ENCODE measurements around the gene POLRMT.
"Not testable (repeated sequence)": the region's sequence is repeated elsewhere in the genome, so short reads cannot be mapped to it uniquely, and the experiment has no call there.

POLRMT gene

GRCh38 chr19:610071-610800 lies 23.1 kb downstream of the POLRMT start:
- no peak for DNase-seq (ENCODE audit: low spot score in 2 of 2)
- Mint-ChIP-seq H3K4me1 (peaks cover 10% of the 10 kb centered on the region), H3K36me3 (peaks cover 7% of the 10 kb centered on the region), H3K9me3 (no peaks in the 10 kb centered on the region), H3K27me3 (peaks cover 2% of the 10 kb centered on the region), H3K4me3 (peak overlapping the region; percentile 93), H3K27ac (peak overlapping the region; percentile 58)
- ATAC-seq (ENCODE audit: low read depth): peak; percentile 65

DNA sequence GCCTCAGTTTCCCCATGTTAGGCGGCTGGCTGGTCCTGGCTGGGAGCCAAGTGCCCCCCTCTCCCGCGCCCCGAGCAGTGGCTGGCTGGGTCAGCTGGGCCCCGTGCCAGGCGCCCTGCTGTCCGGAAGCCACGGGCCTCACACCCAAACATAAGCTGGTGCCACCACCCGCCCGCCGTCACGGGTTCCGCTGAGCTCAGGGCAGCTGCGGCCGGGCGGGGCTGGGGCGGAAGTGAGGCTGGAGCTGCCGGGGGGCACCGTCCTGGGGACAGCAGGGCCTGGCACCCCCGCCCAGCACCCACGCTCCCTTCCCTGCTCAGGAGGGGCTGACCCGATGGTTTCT lies 24.4 kb downstream of the POLRMT start:
- H3K27me3 Mint-ChIP-seq: peaks cover 2% of the 10 kb centered on the region
- H3K4me1 Mint-ChIP-seq: peaks cover 10% of the 10 kb centered on the region
- H3K27ac Mint-ChIP-seq: no peak overlapping the region
- H3K4me3 Mint-ChIP-seq: no peak overlapping the region
- ATAC-seq (ENCODE audit: low read depth) (no peak), DNase-seq (ENCODE audit: low spot score in 2 of 2) (no peak)
- H3K36me3 Mint-ChIP-seq: peaks cover 2% of the 10 kb centered on the region
- H3K9me3 Mint-ChIP-seq: no peaks in the 10 kb centered on the region

DNA sequence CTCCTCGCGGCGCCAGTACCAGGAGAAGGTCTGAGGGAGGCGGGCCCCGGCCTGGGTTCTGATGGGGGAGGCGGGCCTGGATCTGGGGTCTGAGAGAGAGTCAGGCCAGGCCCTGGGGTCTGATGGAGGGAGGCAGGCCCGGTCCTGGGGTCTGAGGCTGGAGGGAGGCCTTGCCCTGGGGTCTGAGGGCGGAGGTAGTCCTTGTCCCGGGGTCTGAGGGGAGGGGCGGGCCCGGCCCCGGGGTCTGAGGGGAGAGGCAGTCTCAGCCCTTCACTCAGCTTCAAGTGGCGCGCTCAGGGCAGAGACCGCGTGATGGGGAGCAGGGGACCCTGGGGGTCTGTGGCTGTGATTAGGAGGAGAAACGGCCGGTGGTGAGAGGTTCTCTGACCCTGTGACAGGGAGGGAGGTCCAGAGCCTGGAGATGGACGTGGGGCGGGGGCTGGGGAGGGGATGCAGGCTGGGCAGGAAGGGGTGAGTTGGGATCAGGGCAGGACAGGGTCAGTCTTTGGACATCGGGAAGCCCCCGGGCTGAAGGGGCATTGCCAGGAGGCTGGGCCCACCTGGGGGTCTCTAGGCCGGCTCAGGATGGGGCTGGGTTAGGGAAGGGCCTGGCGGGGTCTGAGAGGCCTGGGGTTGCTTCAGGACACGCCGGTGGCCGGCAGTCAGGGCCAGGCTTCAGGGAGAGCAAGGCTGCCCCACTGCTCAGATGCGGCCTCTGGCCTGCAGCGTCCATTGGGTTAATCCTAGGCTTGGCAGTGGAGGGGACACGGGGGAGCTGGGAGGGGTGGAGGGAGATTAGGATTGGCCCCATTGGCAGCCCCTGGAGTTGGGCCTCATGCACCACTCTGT lies 25.0 kb downstream of the POLRMT start:
- Mint-ChIP-seq H3K9me3 (no peaks in the 10 kb centered on the region), H3K36me3 (peaks cover 2% of the 10 kb centered on the region), H3K27me3 (peaks cover 2% of the 10 kb centered on the region), H3K4me3 (no peak overlapping the region), H3K27ac (no peak overlapping the region), H3K4me1 (peaks cover 10% of the 10 kb centered on the region)
- no peak for ATAC-seq (ENCODE audit: low read depth)
- no peak for DNase-seq (ENCODE audit: low spot score in 2 of 2)

DNA sequence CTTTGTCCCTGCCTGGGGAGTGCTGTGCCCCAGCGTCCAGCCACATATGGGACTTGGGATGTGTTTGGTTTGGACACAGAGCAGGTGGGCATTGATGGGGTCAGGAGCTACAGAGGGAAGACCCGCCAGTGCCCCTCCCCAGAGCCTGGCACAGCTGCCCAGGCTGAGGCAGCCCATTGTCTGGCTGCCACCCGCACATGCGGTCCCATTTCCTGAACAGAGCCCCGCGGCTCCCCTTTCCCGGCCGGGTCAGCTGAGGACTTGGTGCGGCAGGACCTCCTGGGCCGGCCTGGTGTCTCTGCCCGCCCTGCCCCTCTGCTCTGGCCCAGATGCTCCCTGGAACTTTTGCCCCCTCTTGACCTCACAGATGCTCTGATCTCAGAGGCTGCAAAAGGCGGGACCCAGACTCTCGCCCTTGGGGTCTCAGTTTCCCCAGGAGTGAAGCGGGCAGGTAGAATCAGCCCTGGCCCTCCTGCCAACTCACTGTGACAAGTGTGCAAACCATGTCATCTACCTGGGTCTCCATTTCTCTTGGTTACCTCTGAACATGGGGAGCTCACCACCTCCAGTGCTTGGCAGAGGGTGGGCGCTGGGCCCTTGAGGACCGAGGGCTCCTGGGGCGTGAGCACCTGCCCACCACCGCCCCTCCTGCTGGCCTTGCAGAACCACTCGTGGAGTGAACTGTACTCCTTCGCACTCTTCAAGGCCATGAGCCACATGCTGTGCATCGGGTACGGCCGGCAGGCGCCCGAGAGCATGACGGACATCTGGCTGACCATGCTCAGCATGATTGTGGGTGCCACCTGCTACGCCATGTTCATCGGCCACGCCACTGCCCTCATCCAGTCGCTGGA lies 25.8 kb downstream of the POLRMT start:
- H3K9me3 Mint-ChIP-seq: peaks cover under 1% of the 10 kb centered on the region
- H3K27ac Mint-ChIP-seq: no peak overlapping the region
- DNase-seq (ENCODE audit: low spot score in 2 of 2): no peak
- H3K36me3 Mint-ChIP-seq: peaks cover under 1% of the 10 kb centered on the region
- ATAC-seq (ENCODE audit: low read depth): no peak
- H3K27me3 Mint-ChIP-seq: peaks cover under 1% of the 10 kb centered on the region
- no peak overlapping the region for H3K4me3 Mint-ChIP-seq
- H3K4me1 Mint-ChIP-seq: peaks cover 11% of the 10 kb centered on the region

DNA sequence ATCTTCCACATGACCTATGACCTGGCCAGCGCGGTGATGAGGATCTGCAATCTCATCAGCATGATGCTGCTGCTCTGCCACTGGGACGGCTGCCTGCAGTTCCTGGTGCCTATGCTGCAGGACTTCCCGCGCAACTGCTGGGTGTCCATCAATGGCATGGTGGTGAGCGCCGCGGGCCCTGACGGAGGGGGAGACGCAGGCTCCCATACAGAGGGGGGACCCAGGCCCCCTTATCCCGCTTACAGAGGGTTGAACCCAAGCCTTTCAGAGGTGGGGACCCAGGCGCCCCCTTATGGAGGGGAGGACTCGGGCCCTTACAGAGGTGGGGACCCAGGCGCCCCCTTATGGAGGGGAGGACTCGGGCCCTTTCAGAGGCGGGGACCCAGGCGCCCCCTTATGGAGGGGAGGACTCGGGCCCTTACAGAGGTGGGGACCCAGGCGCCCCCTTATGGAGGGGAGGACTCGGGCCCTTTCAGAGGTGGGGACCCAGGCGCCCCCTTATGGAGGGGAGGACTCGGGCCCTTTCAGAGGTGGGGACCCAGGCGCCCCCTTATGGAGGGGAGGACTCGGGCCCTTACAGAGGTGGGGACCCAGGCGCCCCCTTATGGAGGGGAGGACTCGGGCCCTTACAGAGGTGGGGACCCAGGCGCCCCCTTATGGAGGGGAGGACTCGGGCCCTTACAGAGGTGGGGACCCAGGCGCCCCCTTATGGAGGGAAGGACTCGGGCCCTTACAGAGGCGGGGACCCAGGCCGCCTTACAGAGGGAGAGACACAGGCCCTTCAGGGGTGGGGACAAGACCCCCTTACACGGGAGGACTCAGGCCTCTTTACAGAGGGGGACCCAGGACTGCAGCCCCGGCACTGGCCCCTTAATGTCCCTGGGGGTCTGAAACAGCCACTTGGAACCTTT lies 28.0 kb downstream of the POLRMT start:
- not testable (repeated sequence) for ATAC-seq (ENCODE audit: low read depth); H3K27ac Mint-ChIP-seq; H3K4me3 Mint-ChIP-seq

GRCh38 chr19:604355-604754 lies 29.0 kb downstream of the POLRMT start:
- Mint-ChIP-seq H3K4me3 (no peak overlapping the region), H3K9me3 (peaks cover 4% of the 10 kb centered on the region), H3K27ac (no peak overlapping the region), H3K36me3 (peaks cover 4% of the 10 kb centered on the region), H3K27me3 (peaks cover 4% of the 10 kb centered on the region), H3K4me1 (peaks cover 2% of the 10 kb centered on the region)
- ATAC-seq (ENCODE audit: low read depth) (peak; percentile 79), DNase-seq (ENCODE audit: low spot score in 2 of 2) (no peak)

More for the DNA sequence above, 28.0 kb downstream of the POLRMT start:
- H3K9me3 Mint-ChIP-seq; DNase-seq (ENCODE audit: low spot score in 2 of 2); H3K4me1 Mint-ChIP-seq; H3K36me3 Mint-ChIP-seq; H3K27me3 Mint-ChIP-seq: not testable (repeated sequence)

- H3K4me1 Mint-ChIP-seq; H3K36me3 Mint-ChIP-seq; H3K27ac Mint-ChIP-seq; H3K9me3 Mint-ChIP-seq; H3K4me3 Mint-ChIP-seq; H3K27me3 Mint-ChIP-seq; DNase-seq (ENCODE audit: low spot score in 2 of 2): not testable (repeated sequence)
- peak; percentile 55 for ATAC-seq (ENCODE audit: low read depth)
Measured at GRCh38 chr19:603779-604178, 29.6 kb downstream of the POLRMT start.

DNA sequence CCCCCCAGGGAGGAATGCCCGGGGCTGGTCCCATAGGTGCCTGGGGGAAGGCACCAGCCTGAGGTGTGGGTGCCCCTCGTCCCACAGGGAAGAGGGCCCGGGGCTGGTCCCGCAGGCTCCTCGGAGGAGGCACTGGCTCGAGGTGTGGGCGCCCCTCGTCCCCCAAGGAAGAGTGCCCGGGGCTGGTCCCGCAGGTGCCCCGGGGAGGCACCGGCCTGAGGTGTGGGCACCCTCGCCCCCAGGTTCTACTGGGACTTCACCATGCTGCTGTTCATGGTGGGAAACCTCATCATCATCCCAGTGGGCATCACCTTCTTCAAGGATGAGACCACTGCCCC lies 30.1 kb downstream of the POLRMT start:
- not testable (repeated sequence) for H3K4me1 Mint-ChIP-seq; H3K4me3 Mint-ChIP-seq; H3K27me3 Mint-ChIP-seq; DNase-seq (ENCODE audit: low spot score in 2 of 2); ATAC-seq (ENCODE audit: low read depth); H3K27ac Mint-ChIP-seq; H3K9me3 Mint-ChIP-seq; H3K36me3 Mint-ChIP-seq

DNA sequence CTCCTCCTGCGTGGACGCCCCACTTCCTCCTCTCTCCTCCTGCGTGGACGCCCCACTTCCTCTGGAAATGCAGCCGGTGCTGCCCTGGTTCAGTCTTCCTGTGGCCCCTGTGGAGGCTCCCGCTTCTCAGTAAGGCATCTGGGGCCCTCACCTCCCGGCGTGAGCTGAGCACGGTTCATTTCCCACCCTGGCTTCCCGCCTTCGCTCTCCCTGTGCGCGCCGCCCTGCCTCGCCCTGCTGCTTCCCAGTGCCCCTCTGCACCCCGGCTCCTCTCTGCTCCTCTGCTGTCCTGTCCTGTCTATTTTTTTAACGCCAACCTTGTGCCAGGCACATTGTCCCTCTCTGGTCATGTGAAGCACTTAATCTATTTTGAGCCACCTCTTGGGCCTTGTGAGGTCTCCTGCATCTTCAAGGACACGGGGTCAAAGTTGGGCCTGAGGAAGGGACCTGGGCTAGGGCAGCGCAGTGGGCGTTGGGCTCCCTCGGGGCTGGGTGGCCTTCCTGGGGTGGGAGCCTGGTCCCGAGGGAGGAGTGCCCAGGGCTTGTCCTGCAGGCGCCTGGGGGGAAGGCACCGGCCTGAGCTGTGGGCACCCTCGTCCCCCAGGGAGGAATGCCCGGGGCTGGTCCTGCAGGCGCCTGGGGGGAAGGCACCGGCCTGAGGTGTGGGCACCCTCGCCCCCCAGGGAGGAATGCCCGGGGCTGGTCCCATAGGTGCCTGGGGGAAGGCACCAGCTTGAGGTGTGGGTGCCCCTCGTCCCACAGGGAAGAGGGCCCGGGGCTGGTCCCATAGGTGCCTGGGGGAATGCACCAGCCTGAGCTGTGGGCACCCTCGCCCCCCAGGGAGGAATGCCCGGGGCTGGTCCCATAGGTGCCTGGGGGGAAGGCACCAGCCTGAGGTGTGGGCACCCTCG lies 30.7 kb downstream of the POLRMT start:
- peaks cover 4% of the 10 kb centered on the region for H3K9me3 Mint-ChIP-seq
- H3K4me3 Mint-ChIP-seq: no peak overlapping the region
- no peak for ATAC-seq (ENCODE audit: low read depth)
- DNase-seq (ENCODE audit: low spot score in 2 of 2): no peak
- H3K27me3 Mint-ChIP-seq: peaks cover 4% of the 10 kb centered on the region
- peaks cover 2% of the 10 kb centered on the region for H3K4me1 Mint-ChIP-seq
- H3K27ac Mint-ChIP-seq: no peak overlapping the region
- H3K36me3 Mint-ChIP-seq: peaks cover 4% of the 10 kb centered on the region

DNA sequence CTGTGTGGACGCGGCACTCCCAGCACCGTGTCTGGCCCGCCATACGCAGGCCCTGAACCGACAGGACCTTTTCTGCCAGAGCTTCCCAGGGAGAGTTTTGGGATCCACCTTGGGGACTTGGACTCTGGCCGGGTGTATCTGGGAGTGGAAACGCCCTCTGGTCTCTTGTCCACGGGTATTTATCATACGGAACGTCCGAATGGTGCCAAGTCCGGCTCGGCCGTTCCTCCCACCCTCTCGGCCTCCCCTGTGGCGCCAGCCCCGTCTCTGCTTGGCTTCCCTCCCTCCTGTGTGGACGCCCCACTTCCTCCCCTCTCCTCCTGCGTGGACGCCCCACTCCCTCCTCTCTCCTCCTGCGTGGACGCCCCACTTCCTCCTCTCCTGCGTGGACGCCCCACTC lies 31.5 kb downstream of the POLRMT start:
- peaks cover 4% of the 10 kb centered on the region for H3K36me3 Mint-ChIP-seq
- ATAC-seq (ENCODE audit: low read depth) (no peak), DNase-seq (ENCODE audit: low spot score in 2 of 2) (no peak)
- H3K27ac Mint-ChIP-seq: no peak overlapping the region
- H3K9me3 Mint-ChIP-seq: peaks cover 4% of the 10 kb centered on the region
- H3K4me3 Mint-ChIP-seq: no peak overlapping the region
- H3K27me3 Mint-ChIP-seq: peaks cover 4% of the 10 kb centered on the region
- H3K4me1 Mint-ChIP-seq: peaks cover 2% of the 10 kb centered on the region

DNA sequence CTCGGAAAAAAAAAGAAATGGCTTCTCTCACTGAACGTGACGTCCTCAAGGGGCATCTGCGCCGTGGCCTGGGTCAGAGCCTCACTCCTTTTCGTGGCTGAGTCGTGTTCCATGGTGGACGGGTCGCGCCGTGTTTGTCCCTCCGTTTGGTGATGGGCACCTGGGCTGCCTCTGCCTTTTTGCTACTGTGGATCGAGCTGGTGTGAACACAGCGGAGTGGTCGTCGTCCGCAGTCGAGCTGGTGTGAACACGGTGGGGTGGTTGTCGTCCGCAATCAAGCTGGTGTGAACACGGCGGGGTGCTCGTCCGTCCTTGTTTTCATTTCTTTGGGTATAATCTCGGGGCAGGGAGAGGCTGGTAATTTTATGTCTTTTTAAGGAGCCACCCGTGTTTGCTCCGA lies 32.0 kb downstream of the POLRMT start:
- DNase-seq (ENCODE audit: low spot score in 2 of 2) (no peak), ATAC-seq (ENCODE audit: low read depth) (no peak)
- Mint-ChIP-seq H3K27ac (no peak overlapping the region), H3K27me3 (peaks cover 4% of the 10 kb centered on the region), H3K36me3 (peaks cover 4% of the 10 kb centered on the region), H3K9me3 (peaks cover 4% of the 10 kb centered on the region), H3K4me1 (peaks cover 2% of the 10 kb centered on the region), H3K4me3 (no peak overlapping the region)

DNA sequence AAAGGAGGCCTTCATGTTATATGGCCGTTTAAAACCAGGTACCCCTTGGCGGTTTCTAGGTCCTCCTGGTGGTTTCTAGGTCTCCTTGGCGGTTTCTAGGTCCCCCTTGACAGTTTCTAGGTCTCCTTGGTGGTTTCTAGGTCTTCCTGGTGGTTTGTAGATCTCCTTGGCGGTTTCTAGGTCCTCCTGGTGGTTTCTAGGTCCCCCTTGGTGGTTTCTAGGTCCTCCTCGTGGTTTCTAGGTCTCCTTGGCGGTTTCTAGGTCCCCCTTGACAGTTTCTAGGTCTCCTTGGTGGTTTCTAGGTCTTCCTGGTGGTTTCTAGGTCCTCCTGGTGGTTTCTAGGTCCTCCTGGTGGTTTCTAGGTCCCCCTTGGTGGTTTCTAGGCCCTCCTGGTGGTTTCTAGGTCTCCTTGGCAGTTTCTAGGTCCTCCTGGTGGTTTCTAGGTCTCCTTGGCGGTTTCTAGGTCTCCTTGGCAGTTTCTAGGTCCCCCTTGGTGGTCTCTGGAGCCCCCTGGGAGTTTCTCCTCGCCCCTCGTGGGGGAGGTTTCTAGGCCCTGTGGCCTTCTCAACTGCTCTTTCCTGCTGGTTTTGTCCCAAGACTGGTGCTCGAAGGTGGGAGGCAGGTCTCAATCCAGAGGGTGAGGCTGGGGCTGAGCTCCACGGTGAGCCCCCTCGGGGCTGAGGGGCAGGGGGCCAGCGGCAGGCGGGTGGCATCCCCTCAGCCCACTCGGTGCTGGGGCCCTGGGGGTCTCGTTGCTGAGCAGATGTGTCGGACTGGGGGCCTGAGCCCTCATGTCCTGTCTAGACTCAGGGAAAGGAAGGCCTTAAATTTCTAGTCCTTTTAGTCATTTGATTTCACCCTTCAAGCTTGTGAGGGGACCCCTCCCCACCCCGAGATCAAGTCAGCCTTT lies 35.7 kb downstream of the POLRMT start:
- DNase-seq (ENCODE audit: low spot score in 2 of 2): no peak
- Mint-ChIP-seq H3K27me3 (peaks cover 4% of the 10 kb centered on the region), H3K27ac (no peak overlapping the region), H3K4me1 (peaks cover 2% of the 10 kb centered on the region), H3K36me3 (peaks cover 4% of the 10 kb centered on the region), H3K9me3 (peaks cover 4% of the 10 kb centered on the region), H3K4me3 (no peak overlapping the region)
- ATAC-seq (ENCODE audit: low read depth): no peak
